ENCODE results near the gene KDM2A.

KDM2A gene

GRCh38 chr11:67303835-67304411 is 184.9 kb downstream of the KDM2A start:
- no peak overlapping the region for H3K27ac ChIP-seq
- in situ Hi-C loops (cut with HindIII; ENCODE audit: low pct_ligation_motif_present, low sequenced_read_pairs) = no loop called here
- DNase-seq = no peak
- H3K4me3 ChIP-seq (ENCODE audit: low read depth, low read length) = peak overlapping the region; percentile 72
- no peaks in the 10 kb centered on the region for H3K27me3 ChIP-seq (replicated peaks)
- H3K36me3 ChIP-seq (replicated peaks) = peaks cover 29% of the 10 kb centered on the region
- TF ChIP-seq CTCF (IDR thresholded peaks at IDR 0.05; ENCODE audit: low read depth, low read length, missing control alignments) = no peak

GRCh38 chr11:67304511-67305113 is 185.5 kb downstream of the KDM2A start:
- Histone ChIP-seq H3K27ac (no peak overlapping the region), H3K4me3 (ENCODE audit: low read depth, low read length) (peak overlapping the region; percentile 72), H3K36me3 (replicated peaks) (peaks cover 29% of the 10 kb centered on the region), H3K27me3 (replicated peaks) (no peaks in the 10 kb centered on the region)
- TF ChIP-seq CTCF (IDR thresholded peaks at IDR 0.05; ENCODE audit: low read depth, low read length, missing control alignments) = no peak
- in situ Hi-C loops (cut with HindIII; ENCODE audit: low pct_ligation_motif_present, low sequenced_read_pairs) = no loop called here
- DNase-seq = no peak

- Histone ChIP-seq H3K4me3 (ENCODE audit: low read depth, low read length) (no peak overlapping the region), H3K27ac (no peak overlapping the region), H3K27me3 (replicated peaks) (no peaks in the 10 kb centered on the region), H3K36me3 (replicated peaks) (peaks cover 13% of the 10 kb centered on the region)
- TF ChIP-seq CTCF (IDR thresholded peaks at IDR 0.05; ENCODE audit: low read depth, low read length, missing control alignments) = no peak
- no peak for DNase-seq
- in situ Hi-C loops (cut with HindIII; ENCODE audit: low pct_ligation_motif_present, low sequenced_read_pairs) = no loop called here
Observed at GRCh38 chr11:67306769-67307544, 187.9 kb downstream of the KDM2A start.

GRCh38 chr11:67307545-67308001 is 188.5 kb downstream of the KDM2A start:
- TF ChIP-seq CTCF (IDR thresholded peaks at IDR 0.05; ENCODE audit: low read depth, low read length, missing control alignments) = no peak
- Histone ChIP-seq H3K27ac (no peak overlapping the region), H3K36me3 (replicated peaks) (peaks cover 11% of the 10 kb centered on the region), H3K4me3 (ENCODE audit: low read depth, low read length) (no peak overlapping the region), H3K27me3 (replicated peaks) (no peaks in the 10 kb centered on the region)
- DNase-seq = no peak
- in situ Hi-C loops (cut with HindIII; ENCODE audit: low pct_ligation_motif_present, low sequenced_read_pairs) = no loop called here
